ENCODE measurements around the gene SAMD8.

Gene SAMD8

GRCh38 chr10:75088640-75089039 lies 22.8 kb upstream of the SAMD8 start:
- TF ChIP-seq EZH2phosphoT487 (conservative IDR thresholded peaks at IDR 0.05; ENCODE audit: low read length) (no peak), CTCF (IDR thresholded peaks at IDR 0.05; ENCODE audit: insufficient read depth, low read length, poor library complexity, severe bottlenecking) (no peak)
- Histone ChIP-seq H3K4me2 (ENCODE audit: low read depth, low read length, poor library complexity, severe bottlenecking) (no peak overlapping the region), H4K20me1 (ENCODE audit: low read depth, low read length) (no peaks in the 10 kb centered on the region)

GRCh38 chr10:75089634-75090033 lies 21.8 kb upstream of the SAMD8 start:
- Histone ChIP-seq H2AFZ (ENCODE audit: low read depth, low read length, severe bottlenecking) (no peak overlapping the region), H4K20me1 (ENCODE audit: low read depth, low read length) (no peaks in the 10 kb centered on the region), H3K4me3 (ENCODE audit: insufficient read depth, low read length, poor library complexity, severe bottlenecking) (no peak overlapping the region), H3K79me2 (ENCODE audit: insufficient read depth, low read length) (no peaks in the 10 kb centered on the region), H3K4me2 (ENCODE audit: low read depth, low read length, poor library complexity, severe bottlenecking) (no peak overlapping the region), H3K27me3 (ENCODE audit: low read length) (no peaks in the 10 kb centered on the region), H3F3A (ENCODE audit: insufficient read depth) (no peaks in the 10 kb centered on the region), H3K27ac (ENCODE audit: low read depth, low read length) (no peak overlapping the region), H3K9me3 (ENCODE audit: insufficient read depth, low read length) (no peaks in the 10 kb centered on the region), H3K9me2 (replicated peaks; ENCODE audit: insufficient read depth, low read length) (no peaks in the 10 kb centered on the region), H3K36me3 (ENCODE audit: low read length) (no peaks in the 10 kb centered on the region), H3K9ac (ENCODE audit: low read length) (no peak overlapping the region)
- TF ChIP-seq CTCF (IDR thresholded peaks at IDR 0.05; ENCODE audit: insufficient read depth, low read length, poor library complexity, severe bottlenecking) (no peak), EZH2phosphoT487 (conservative IDR thresholded peaks at IDR 0.05; ENCODE audit: low read length) (no peak)

More at GRCh38 chr10:75088640-75089039, 22.8 kb upstream of the SAMD8 start:
- H3K79me2 ChIP-seq (ENCODE audit: insufficient read depth, low read length): no peaks in the 10 kb centered on the region
- H3K9me2 ChIP-seq (replicated peaks; ENCODE audit: insufficient read depth, low read length): no peaks in the 10 kb centered on the region
- H3K4me3 ChIP-seq (ENCODE audit: insufficient read depth, low read length, poor library complexity, severe bottlenecking): no peak overlapping the region
- H3F3A ChIP-seq (ENCODE audit: insufficient read depth): no peaks in the 10 kb centered on the region
- no peaks in the 10 kb centered on the region for H3K9me3 ChIP-seq (ENCODE audit: insufficient read depth, low read length)
- H3K9ac ChIP-seq (ENCODE audit: low read length): no peak overlapping the region
- no peaks in the 10 kb centered on the region for H3K27me3 ChIP-seq (ENCODE audit: low read length)
- no peak overlapping the region for H2AFZ ChIP-seq (ENCODE audit: low read depth, low read length, severe bottlenecking)
- H3K36me3 ChIP-seq (ENCODE audit: low read length): no peaks in the 10 kb centered on the region
- no peak overlapping the region for H3K27ac ChIP-seq (ENCODE audit: low read depth, low read length)

- no peak for TF ChIP-seq CTCF (IDR thresholded peaks at IDR 0.05; ENCODE audit: insufficient read depth, low read length, poor library complexity, severe bottlenecking)
- H2AFZ ChIP-seq (ENCODE audit: low read depth, low read length, severe bottlenecking): no peak overlapping the region
- H3F3A ChIP-seq (ENCODE audit: insufficient read depth): no peaks in the 10 kb centered on the region
- no peaks in the 10 kb centered on the region for H3K79me2 ChIP-seq (ENCODE audit: insufficient read depth, low read length)
- H3K9me2 ChIP-seq (replicated peaks; ENCODE audit: insufficient read depth, low read length): no peaks in the 10 kb centered on the region
- no peaks in the 10 kb centered on the region for H3K9me3 ChIP-seq (ENCODE audit: insufficient read depth, low read length)
- H3K27me3 ChIP-seq (ENCODE audit: low read length): no peaks in the 10 kb centered on the region
- no peak overlapping the region for H3K9ac ChIP-seq (ENCODE audit: low read length)
- no peaks in the 10 kb centered on the region for H4K20me1 ChIP-seq (ENCODE audit: low read depth, low read length)
- no peak overlapping the region for H3K4me3 ChIP-seq (ENCODE audit: insufficient read depth, low read length, poor library complexity, severe bottlenecking)
- no peaks in the 10 kb centered on the region for H3K36me3 ChIP-seq (ENCODE audit: low read length)
- H3K27ac ChIP-seq (ENCODE audit: low read depth, low read length): no peak overlapping the region
- no peak overlapping the region for H3K4me2 ChIP-seq (ENCODE audit: low read depth, low read length, poor library complexity, severe bottlenecking)
Observed at GRCh38 chr10:75091146-75091545, 20.3 kb upstream of the SAMD8 start.

DNA sequence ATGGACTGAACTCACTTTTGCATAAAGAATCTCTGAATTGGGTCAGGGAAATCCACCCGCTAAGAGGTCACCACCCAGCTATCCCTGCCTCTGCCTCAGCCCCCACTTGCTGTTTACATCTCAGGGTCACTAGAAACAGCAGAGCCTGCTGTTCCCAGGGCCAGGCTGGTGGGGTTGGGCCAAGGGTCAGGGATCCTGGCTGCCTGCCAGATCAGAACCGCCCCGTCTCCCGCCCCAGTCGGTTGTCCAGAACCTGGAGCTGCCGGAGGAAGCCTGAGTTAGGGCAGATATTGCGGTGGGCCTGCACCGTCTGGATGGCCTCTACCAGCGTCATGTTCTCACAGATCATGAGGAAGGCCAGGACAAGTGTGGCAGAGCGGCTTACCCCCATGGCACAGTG lies 17.0 kb upstream of the SAMD8 start:
- no peak overlapping the region for H2AFZ ChIP-seq (ENCODE audit: low read depth, low read length, severe bottlenecking)
- H3K9me2 ChIP-seq (replicated peaks; ENCODE audit: insufficient read depth, low read length): no peaks in the 10 kb centered on the region
- H3K27ac ChIP-seq (ENCODE audit: low read depth, low read length): no peak overlapping the region
- H3K4me2 ChIP-seq (ENCODE audit: low read depth, low read length, poor library complexity, severe bottlenecking): no peak overlapping the region
- H3K79me2 ChIP-seq (ENCODE audit: insufficient read depth, low read length): no peaks in the 10 kb centered on the region
- H4K20me1 ChIP-seq (ENCODE audit: low read depth, low read length): no peaks in the 10 kb centered on the region
- H3K9ac ChIP-seq (ENCODE audit: low read length): no peak overlapping the region
- H3K27me3 ChIP-seq (ENCODE audit: low read length): no peaks in the 10 kb centered on the region
- no peaks in the 10 kb centered on the region for H3F3A ChIP-seq (ENCODE audit: insufficient read depth)
- no peaks in the 10 kb centered on the region for H3K9me3 ChIP-seq (ENCODE audit: insufficient read depth, low read length)
- TF ChIP-seq EZH2phosphoT487 (conservative IDR thresholded peaks at IDR 0.05; ENCODE audit: low read length) (no peak), CTCF (IDR thresholded peaks at IDR 0.05; ENCODE audit: insufficient read depth, low read length, poor library complexity, severe bottlenecking) (no peak)
- no peaks in the 10 kb centered on the region for H3K36me3 ChIP-seq (ENCODE audit: low read length)
- H3K4me3 ChIP-seq (ENCODE audit: insufficient read depth, low read length, poor library complexity, severe bottlenecking): no peak overlapping the region
